ENCODE results near the gene B4GALNT3. TPM values are rescaled to one million over a fixed set of nuclear protein-coding genes. Genes with fewer than 3 reads are reported as not detected.

Gene B4GALNT3
- total RNA-seq, 1 experiment from 2014 or later, result 23.3 TPM

GRCh38 chr12:454833-455232 is 4.9 kb upstream of the B4GALNT3 start:
- Histone ChIP-seq H3K4ac (ENCODE audit: low read depth, low read length) (no peak overlapping the region), H2BK5ac (ENCODE audit: insufficient read length, low read length) (no peak overlapping the region), H2AFZ (ENCODE audit: low read length) (no peak overlapping the region), H3K9ac (ENCODE audit: extremely low read depth, insufficient read length, low read length) (no peak overlapping the region), H3K79me1 (ENCODE audit: insufficient read depth, low read depth, low read length, poor library complexity, severe bottlenecking) (no peaks in the 10 kb centered on the region), H3K9me3 (ENCODE audit: control insufficient read depth, low read depth, low read length) (no peaks in the 10 kb centered on the region), H4K8ac (replicated peaks; ENCODE audit: insufficient read length, low read depth, low read length) (no peak overlapping the region), H3K4me1 (ENCODE audit: insufficient read depth, low read length) (no peaks in the 10 kb centered on the region), H2AK5ac (ENCODE audit: insufficient read length, low read length) (no peak overlapping the region), H2BK120ac (ENCODE audit: low read depth, low read length, poor library complexity, severe bottlenecking) (no peak overlapping the region), H2BK20ac (ENCODE audit: low read depth, low read length, poor library complexity, severe bottlenecking) (no peak overlapping the region), H3K18ac (ENCODE audit: insufficient read length, low read depth, low read length) (no peak overlapping the region), H2BK15ac (ENCODE audit: low read depth, low read length) (no peak overlapping the region), H3T11ph (ENCODE audit: low read length) (no peak overlapping the region), H3K56ac (ENCODE audit: insufficient read length, low read depth, low read length) (no peak overlapping the region), H3K27me3 (ENCODE audit: insufficient read depth, low read length) (peaks cover 2% of the 10 kb centered on the region; the same call in 1 of the 2 replicates), H3K4me2 (ENCODE audit: insufficient read depth, insufficient read length, low read length) (no peak overlapping the region), H4K5ac (ENCODE audit: insufficient read length, low read depth, low read length) (no peak overlapping the region), H4K91ac (ENCODE audit: insufficient read length, low read depth, low read length) (no peak overlapping the region), H3K23ac (ENCODE audit: insufficient read length, low read depth, low read length) (no peak overlapping the region), H4K20me1 (ENCODE audit: control insufficient read depth, insufficient read depth, insufficient read length) (no peaks in the 10 kb centered on the region), H3K23me2 (ENCODE audit: insufficient read length, low read depth, low read length, poor library complexity, severe bottlenecking) (peaks cover 4% of the 10 kb centered on the region), H3K14ac (ENCODE audit: insufficient read depth, low read length) (no peak overlapping the region), H3K79me2 (ENCODE audit: insufficient read depth, low read length) (no peaks in the 10 kb centered on the region), H3K27ac (ENCODE audit: insufficient read length, low read depth, low read length) (no peak overlapping the region), H2BK12ac (ENCODE audit: insufficient read length, low read depth, low read length) (no peak overlapping the region)
- no peak for DNase-seq
- H3K9me3 Mint-ChIP-seq, result peaks cover 13 to 36% of the 10 kb centered on the region in 2 experiments
- H3K4me3 Mint-ChIP-seq, result no peak overlapping the region
- H3K4me1 Mint-ChIP-seq, result peaks cover 9 to 10% of the 10 kb centered on the region in 2 experiments
- no peak for TF ChIP-seq CTCF (conservative IDR thresholded peaks at IDR 0.05)
- H3K36me3 Mint-ChIP-seq (ENCODE audit: insufficient read depth in 1 of 3, low read depth in 3 of 3), result peaks cover 10 to 23% (median 11%) of the 10 kb centered on the region in 3 experiments
- no peak overlapping the region; a peak in 1 of 7 replicates for H3K27ac Mint-ChIP-seq
- H3K27me3 Mint-ChIP-seq (ENCODE audit: low read depth), result peaks cover 33% of the 10 kb centered on the region
- no CpG with 5 or more reads among the region's 1 CpG for WGBS (ENCODE audit: extremely low coverage, insufficient read length, low lambda C conversion rate)

Measured in H9 (cell line).